GM19397 (cell line): ENCODE results near the gene ABCC8.
"Not testable (repeated sequence)": the region's sequence is repeated elsewhere in the genome, so short reads cannot be mapped to it uniquely, and the experiment has no call there.

Source experiments
- ATAC-seq: cut with Tn5 transposase; IDR thresholded peaks from one replicate; pipeline ENCODE4 v1.9.1; 2021; ENCODE audit warnings: mild to moderate bottlenecking, moderate library complexity; ENCODE audit not compliant: unreplicated experiment

The ABCC8 gene

DNA sequence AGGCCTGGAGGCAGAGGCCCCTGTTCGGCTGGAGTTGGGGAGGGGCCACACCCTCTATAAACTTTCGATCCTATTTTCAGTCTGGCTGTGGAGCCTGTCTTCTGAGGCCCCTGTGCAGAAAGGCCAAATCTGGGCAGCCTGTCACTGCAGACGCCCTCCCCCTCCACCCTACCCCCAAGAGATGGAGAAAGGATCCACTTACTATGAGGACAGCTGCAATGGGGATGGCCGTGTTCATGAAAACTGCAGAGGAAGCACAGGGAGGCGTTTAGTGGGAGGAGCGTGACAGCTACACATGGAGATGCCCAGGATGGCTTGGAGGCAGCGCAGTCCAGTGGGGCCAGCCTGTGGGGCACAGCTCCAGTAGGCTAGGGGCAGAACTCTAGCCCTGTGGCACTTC, 44.6 kb downstream of the ABCC8 start:
- ATAC-seq: no peak

DNA sequence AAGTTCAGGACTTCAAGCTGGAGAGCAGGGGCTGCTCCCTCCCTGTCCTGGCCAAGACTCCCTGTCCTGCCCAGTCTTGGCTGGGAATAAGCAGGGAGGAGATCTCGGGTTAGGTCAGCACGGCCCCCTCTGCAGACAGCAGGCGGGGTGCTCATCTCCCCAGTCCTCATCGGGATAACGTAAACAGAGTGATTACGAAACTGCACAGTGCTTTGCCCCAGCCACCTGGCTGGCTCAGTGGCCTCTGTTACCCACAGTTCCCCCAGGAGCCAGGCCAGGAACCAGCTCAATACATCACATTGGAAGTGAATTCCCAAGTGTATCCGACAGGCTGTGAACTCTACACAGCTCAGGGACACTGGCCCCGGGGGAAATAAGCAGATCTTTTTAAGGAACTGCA, 45.5 kb downstream of the ABCC8 start:
- ATAC-seq: no peak

DNA sequence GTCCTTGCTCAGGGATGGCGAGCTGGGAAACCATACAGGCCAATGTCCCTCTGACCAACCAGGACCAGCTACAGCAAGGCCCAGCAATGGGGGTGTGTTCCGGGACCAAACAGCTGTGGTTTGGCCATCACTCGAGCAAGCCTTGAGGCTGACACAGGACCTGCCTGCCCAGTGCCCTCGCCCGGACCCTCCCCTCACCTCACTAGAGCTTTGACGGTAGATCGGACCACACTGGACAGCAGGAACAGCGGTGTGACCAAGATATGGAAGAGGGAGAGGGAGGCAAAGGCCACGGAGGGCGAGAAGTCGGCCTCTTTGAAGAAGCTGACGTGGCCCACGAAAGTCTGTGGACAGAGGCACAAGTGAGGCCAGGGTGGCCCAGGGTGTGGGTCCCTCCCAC, 46.0 kb downstream of the ABCC8 start:
- no peak for ATAC-seq

DNA sequence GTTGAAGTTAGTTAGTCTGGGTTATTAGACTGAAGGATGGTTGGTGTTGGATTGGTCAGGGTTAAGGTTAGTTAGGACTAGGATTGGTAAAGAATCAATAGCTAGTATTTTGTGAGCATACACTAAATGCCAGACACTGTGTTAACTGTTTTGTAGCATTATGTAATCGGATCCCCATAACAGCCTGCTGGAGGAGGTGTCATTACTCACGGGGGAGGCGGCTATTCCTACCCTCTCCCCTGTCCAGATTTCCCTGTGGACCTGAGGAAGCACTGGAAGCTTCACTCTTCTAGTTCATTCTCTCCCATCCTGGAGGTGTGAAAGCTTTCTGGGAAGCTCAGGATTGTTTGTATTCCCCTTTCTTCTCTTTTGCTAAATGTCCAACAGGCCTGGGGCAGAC, 47.7 kb downstream of the ABCC8 start:
- ATAC-seq: no peak

DNA sequence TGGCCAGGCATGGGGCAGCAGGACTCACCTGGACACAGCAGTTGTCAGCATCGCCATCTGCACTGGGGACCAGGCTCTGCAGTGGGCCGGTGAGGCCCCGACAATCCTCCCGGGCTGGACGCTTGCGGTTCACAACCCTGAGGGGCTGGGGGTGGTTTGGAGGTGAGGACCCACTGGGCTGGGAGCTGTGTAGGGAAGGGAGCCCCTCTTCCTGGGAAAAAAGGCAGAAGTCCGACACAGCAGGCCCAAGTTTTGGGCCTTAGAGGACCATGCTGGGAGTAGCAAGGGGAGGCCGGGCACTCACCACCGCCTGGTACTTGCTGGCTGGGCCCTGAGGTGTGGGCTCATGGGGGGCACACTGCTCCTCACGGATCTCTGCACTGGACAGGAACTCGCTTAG, 48.4 kb downstream of the ABCC8 start:
- no peak for ATAC-seq

DNA sequence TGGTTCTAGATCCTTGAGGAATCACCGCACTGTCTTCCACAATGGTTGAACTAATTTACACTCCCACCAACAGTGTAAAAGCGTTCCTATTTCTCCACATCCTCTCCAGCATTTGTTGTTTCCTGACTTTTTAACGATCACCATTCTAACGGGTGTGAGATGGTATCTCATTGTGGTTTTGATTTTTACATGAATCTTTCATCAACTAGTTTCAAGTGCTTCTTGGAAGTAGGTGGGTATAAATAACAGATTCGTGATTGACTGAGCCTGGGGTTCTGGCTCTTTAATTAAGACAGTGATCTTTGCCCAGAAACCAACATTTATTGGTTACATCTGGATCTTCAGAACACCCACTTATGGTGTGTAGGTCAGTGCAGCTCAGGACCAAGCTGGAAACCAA, 50.4 kb downstream of the ABCC8 start:
- ATAC-seq: not testable (repeated sequence)

DNA sequence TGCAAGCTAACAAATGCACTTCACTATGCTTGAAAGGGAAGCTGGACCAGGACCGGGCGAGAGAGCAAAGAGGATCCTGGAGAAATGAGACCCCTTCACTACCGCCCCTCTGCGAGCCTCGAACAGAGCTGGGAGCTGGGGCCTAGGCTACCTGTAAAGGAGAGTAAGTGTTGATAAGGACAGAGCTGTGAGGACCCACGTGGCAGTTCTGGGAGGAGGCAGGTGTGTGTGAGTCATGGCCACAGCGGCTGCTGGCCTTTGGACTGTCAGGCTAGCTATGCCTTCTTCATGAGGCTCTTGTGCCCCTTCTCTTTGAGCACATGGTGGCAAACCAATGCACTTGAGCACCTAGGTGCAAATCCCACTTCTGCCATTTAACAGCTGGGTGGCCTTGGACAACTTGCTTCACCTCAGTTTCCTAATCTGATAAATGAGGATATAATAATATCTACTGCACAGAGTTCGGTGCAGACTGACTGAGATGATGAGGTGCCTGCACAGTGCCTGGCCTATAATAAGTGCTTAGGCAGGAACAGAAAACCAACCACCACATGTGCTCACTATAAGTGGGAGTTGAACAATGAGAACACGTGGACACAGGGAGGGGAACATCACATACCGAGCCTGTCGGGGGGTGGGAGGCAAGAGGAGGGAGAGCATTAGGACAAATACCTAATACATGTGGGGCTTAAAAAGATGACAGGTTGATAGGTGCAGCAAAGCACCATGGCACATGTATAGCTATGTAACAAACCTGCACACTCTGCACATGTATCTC, 52.9 kb downstream of the ABCC8 start:
- no peak for ATAC-seq

DNA sequence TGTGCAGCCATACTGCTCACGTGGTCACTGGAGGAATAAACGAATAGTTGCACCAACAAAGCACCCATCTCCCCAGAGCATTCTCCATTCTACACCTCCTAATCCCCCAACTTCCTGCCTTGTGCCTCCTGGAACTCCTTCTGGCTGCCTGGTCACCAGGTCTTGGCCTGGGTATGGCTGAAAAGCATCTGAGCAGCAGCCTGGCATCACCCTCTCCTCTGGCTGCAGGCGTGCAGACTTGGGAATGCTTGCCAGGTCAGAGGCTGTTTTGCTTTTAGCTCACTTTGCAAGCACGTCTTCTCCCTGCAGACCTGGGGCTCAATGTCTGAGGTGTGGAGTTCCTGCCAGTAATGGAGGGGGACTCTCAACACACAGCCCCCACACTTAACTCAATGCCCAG, 54.9 kb downstream of the ABCC8 start:
- no peak for ATAC-seq

DNA sequence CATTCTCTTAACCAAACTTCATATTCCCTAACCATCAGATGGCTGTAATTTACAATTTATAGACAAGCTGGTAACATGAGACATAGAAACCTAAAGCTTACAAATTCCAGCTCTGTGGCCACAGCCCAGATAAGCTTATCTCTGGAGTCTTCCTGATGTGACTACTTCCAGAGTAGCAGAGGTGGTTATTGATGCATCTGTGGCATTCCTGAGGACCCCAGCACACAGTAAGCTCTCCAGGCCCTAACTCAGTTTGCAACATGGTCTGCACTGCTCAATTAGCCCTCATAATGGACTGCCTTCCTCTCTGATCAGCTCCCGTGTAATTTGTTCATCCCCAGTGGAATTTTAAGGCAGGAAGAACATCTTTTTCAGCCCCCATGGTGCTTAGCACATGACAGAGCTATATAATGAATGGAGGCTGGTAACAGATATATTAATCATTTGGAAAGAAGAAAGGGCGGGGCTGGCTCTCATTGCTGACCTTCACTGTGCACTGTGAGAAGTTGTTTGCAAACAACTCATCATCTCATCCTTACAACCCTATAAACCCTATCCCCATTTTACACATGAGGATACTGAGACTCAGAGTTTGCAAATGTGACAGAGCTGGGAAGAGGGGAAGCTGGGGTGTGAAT, 58.1 kb downstream of the ABCC8 start:
- ATAC-seq: no peak

DNA sequence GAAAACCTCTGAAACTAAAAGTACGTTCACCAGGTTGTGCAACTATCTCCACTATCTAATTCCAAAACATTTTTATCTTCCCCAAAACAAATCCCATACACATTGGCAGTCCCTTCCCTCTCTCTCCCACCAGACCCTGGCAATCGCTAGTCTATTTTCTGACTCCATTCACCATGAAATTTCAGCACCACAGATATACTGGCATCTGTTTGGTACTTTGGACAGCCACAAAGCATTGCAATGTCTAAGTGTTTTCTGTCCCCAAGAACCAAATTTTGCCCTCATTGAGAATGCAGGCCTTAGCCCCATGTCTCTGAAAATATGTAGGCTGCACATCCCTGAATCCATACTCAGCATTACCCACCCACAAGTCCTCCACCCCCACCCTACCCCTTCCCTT, 60.2 kb downstream of the ABCC8 start:
- no peak for ATAC-seq

DNA sequence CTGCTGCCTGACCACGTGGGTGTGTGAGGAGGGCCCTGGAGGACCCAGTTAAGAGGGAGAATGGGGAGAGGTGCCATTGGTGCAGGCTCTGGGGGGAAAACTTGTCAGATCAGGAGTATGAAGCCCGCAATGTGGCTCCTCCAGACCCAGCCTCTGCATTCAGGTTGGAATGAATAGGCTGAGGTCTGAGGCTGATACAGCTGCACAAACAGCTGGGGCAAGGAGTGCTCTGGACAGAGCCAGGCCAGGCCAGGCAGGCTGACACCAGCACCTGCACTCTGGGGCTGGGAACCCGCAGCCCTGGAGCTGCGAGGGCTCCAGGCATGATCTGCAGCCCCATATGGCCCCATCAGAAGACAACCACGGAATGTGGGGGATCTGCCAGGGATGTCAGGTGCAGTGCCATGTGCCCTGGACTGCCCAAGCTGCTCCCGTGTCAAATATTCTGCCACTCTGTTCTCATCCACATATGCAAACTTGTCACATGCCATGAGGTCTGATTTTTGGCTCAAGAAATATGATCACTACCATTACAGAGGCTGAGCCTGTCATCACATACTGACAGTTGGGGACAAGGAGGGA, 61.0 kb downstream of the ABCC8 start:
- no peak for ATAC-seq

DNA sequence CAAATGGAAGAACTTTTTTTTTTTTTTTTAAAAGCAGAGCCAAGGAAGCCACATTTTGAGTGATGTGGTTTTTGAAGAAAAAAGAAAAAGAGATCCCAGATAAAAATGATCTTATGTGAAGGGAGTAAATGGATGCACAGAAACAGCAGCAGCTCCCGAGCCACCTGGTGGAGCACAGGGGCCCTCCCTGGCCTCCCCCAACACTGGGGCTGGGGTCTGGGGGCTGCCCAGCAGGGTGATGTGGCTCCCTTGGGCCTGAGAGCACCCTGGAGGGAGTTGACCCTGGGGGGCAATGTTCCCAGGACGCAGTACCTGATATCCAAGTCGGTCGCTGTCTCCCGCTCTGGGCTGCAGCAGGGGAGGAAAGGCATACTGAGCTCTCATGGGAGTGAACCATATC, 61.7 kb downstream of the ABCC8 start:
- ATAC-seq: no peak

DNA sequence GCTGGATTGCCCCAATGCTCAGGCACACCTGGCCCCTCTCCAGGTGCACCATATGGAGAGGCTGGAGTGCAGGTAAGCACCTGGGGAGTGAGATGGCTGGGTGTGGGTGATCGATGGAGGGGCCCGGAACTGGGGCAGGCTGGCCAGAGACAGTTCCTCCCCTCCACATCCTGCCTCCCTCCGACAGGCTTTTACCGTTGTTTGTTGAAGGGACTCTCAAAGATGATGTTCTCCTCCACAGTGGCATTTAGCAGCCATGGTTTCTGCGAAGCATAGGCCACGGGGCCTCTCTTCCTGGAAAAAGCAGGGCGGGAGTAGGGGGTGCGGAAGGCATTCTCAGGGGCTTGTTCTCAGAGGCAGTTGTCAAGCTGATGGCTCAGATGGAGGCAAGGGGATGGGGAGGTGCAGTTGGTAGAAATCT, 62.3 kb downstream of the ABCC8 start:
- no peak for ATAC-seq

DNA sequence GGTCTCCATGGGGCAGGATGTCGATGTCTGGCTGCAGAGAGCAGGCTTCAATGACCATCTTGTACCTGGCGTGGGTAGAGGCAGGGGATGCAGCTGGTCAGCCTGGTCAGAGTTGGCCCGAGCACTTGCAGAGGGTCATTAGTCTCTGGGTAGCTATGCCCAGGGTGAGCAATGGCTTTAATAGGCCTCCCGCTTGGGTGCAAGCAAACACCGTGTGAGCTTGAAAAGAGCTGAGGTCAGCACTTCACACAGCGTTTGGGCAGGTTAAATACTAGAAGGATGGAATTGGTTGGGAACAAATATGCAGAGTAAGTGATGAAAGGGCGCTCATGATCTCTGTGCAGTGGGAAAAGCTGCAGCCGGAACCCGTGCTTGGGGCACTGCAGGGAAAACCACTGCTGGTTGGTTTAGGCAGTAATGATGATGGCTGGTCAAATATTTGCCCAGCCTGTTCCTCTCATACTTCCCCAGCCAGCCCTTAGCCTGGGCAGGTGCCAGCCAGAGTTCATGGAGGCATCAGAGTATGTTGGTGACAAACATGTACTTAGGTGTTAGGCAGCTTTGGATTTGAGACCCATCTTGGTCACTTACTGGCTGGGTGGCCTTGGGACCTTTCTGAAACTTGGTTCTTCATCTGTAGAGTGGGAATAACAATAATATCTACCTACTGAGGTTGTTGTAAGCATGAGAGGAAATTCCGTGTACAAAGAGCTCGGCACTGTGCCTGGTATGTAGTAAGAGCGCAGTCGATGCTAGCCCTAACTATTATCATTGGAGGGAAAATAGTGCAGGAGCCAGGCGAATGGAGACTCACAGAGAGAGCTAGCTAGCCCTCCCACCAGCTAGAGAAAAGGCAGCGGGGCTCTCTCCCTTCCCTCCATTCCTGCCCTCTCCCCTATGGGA, 63.0 kb downstream of the ABCC8 start:
- no peak for ATAC-seq

DNA sequence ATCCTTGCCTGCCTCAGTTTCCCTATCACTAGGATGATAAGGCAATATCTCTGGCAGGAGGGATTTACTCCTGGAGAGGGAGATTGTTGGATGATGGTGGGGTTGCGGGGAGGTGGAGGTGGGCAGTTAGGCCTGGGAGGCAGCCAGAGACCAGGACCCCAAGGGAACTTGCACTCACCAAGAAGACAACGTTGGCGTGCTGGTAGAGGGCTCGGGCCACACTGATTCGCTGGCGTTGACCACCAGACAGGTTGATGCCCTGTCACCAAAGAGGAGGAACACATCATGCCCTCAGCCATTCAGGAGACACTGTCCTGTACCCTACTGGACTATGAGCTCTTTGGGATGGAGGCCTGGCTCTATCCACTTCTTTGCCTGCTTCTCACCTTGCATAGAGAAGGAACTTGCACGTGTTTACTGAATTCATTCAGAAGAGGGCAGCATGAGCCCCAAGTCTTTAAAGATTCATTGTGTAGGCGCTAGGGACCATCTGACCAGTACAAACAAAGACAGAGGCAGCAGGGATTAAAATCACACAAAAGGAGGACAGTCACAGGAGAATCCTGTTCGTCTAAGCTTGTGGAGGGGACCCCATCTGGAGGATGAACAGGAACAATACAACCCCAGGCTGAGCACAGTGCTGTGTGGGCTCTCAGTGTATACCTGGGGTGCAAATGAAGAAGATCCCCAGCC, 64.0 kb downstream of the ABCC8 start:
- ATAC-seq: no peak

DNA sequence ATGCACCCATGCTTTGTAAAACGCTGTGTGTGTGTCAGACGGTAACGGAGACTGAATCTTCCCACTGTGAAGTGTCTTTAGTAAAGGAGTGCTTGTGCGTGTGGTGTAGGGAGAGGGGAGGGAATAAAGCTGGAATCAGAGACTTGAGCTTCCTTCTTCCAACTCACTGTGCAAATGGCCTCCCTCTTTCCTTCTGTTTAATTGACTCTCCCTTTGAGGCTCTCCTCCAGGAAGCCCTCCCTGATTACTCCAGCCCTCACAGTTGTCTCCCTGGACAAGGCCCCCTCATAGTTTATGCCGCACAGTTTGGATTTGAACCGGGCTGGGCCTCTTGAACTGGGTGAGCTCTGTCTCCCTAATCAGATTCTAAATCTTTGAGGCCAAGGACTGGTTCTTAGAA, 65.2 kb downstream of the ABCC8 start:
- ATAC-seq: no peak

DNA sequence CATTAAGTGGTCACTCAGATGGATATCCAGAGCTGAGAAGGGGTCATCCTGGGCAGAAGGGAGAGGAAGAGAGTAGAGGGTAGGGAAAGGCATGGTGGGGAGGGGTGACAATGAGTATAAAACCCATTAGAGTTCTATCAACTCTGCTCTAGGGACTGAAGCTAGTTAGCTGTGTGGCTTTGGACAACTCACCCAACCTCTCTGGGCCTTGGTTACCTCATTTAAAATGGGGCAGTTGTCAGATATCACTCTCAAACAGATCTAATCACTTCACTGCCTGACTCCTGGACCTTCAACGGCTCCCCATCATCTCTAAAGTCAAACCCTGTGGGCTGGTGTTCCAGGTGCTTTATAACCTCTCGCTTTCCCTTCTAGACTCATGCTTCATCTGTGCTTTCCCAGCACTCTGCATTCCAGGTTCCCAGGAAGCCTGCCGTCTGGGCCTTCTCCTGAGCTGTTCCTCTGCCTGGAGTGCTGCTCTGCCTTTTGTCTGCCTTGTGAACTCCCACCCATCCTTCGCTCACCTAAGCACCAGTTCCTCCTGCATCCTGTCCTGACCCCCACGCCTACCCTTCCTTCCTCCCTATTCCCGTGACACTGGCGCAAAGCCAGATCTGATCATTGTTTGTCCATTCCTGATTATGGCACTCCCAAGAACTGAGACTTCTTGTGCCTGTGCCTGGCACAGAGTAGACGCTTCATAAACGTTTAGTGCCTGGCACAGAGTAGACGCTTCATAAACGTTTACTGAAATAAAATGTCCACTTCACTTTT, 65.9 kb downstream of the ABCC8 start:
- no peak for ATAC-seq

DNA sequence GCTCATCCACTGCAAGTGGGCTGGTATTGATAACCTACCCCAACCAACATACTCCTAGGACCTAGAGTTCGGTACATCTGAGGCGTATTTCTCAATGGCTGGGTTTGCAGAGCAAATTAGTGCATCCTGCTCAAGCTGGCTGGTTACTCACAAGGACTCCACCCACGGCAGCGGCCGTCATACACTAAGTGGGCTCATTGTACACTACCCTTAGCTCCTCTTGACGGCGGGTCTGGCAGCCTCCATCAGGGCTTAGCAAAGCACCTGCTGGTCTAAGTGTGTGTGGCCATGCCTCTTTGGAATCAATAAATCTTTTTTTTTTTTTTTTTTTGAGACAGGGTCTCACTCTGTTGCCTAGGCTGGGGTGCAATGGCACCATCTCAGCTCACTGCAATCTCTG, 68.0 kb downstream of the ABCC8 start:
- no peak for ATAC-seq

DNA sequence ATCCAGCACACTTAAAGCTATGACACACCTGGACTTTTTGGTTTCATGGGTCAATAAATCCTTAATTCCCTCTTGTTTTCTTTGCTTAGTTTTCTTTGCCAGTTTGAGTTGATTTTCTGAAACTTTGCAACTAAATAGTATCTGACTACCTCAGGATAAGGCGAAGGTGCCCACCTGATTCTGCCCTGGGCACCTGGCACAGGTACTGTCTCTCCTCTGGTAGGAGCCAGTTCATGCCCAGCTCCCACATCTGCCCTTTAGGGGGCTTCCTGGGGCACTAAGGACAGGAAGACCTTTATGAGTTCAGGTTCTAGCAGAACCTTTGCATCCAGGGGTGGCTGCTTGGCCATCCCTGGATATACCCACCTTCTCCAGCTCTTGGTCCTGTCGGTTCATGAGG, 68.6 kb downstream of the ABCC8 start:
- ATAC-seq: no peak

DNA sequence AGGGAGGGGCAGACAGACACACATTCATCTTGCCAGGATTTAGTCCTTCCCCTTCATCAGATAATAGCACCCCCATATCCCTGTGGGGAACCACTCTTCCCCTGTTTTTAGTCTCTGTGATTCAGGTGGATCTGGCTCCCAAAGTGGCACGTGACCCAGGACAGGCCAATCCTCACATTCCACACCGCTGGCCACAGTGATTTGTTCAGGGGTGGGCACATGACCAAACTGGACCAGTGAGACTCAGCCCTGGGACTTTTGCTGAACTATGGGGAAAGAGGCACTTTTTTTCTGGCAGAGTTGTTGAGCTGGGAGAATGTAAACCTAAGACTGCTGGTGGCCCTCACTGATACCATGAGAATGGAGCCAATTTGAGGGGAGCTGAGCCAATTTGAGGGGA, 69.1 kb downstream of the ABCC8 start:
- no peak for ATAC-seq
